ENCODE measurements around the gene CPT1B.

- TF ChIP-seq CTCF (IDR thresholded peaks at IDR 0.05) (no peak), POLR2A (IDR thresholded peaks at IDR 0.05) (no peak)
Measured at GRCh38 chr22:50625131-50625567, 46.9 kb upstream of the CPT1B start.

All from esophagus squamous epithelium (tissue), 4 donors.